ENCODE measurements around the gene PRR20C.
"Not testable (repeated sequence)": the region's sequence is repeated elsewhere in the genome, so short reads cannot be mapped to it uniquely, and the experiment has no call there.

PRR20C gene

DNA sequence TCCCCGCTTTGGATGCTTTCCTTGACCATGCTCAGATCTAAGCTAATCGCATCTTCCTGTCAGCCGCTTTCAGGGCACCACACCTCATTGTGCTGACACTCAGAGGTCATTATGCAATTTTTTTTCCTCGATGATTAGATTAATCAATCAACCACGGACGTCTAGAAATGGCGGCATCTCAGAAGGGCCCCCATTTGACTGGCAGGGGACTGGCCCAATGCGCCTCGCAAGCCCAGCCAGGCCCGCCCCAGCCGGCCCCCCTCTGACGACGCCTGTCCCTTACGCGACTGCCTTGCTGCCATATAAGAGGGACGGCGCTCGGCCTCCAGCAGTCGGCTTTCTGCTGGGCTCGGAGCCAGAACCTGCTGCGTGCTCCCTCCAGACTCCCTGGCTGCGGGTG lies at the start of gene PRR20C:
TSS of gene PRR20C (plus strand) at position 301 of the 400 bp plus-strand sequence. CDS start 387 bp downstream, outside the sequence.
- not testable (repeated sequence) for DNase-seq

- DNase-seq = no peak
Measured at GRCh38 chr13:57114945-57115344, 38.9 kb upstream of the PRR20C start.

GRCh38 chr13:57123681-57124080 lies 30.2 kb upstream of the PRR20C start:
- no peak for DNase-seq

- no peak for DNase-seq
Measured at GRCh38 chr13:57128909-57129308, 25.0 kb upstream of the PRR20C start.

DNA sequence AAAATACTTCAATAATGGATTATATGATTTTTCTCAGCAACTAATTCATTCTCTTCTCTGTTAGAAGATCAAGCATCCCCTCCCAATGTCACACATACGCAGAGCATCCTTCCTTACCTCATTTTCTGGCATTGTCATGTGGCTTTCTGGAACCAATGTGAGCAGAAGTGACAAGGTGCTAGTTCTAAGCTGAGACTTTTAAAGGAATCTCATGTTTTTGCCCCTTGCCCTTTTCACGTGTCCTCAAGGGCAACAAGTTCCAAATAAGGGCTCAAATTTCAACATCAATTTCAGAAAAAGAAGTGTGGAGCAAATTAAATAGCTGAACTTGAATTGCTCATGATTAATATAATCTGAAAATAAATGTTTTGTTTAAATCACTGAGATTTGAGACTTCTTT lies 17.8 kb upstream of the PRR20C start:
- no peak for DNase-seq

- no peak for DNase-seq
Measured at GRCh38 chr13:57137585-57137984, 16.3 kb upstream of the PRR20C start.

GRCh38 chr13:57138988-57139387 lies 14.9 kb upstream of the PRR20C start:
- no peak for DNase-seq

DNA sequence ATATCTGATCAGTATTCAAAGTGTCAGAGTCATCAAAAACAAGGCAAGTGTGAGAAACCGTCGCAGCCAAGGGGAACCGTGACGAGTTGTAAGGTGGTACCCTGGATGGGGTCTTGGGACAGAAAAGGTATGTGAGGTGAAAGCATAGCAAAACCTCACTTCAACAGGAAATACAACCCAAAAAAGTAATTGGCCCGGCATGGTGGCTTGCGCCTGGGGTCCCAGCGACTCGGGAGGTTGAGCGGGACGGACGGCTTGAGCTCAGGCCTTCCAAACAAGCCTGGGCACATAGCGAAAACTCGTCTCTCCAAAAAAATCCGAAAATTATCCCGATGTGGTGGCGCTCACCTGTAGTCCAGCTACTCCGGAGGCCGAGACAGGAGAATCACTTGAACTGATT lies 14.1 kb upstream of the PRR20C start:
- not testable (repeated sequence) for DNase-seq

- DNase-seq = not testable (repeated sequence)
Measured at GRCh38 chr13:57140235-57140968, 13.5 kb upstream of the PRR20C start, which contains the start of gene PRR20A. PRR20A (plus strand) TSS chr13:57140918; CDS start chr13:57141305, 387 bp downstream.

DNA sequence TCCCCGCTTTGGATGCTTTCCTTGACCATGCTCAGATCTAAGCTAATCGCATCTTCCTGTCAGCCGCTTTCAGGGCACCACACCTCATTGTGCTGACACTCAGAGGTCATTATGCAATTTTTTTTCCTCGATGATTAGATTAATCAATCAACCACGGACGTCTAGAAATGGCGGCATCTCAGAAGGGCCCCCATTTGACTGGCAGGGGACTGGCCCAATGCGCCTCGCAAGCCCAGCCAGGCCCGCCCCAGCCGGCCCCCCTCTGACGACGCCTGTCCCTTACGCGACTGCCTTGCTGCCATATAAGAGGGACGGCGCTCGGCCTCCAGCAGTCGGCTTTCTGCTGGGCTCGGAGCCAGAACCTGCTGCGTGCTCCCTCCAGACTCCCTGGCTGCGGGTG lies 6.7 kb upstream of the PRR20C start, which contains the start of gene PRR20B:
TSS of gene PRR20B (plus strand) at position 301 of the 400 bp plus-strand sequence. CDS start 387 bp downstream, outside the sequence.
- not testable (repeated sequence) for DNase-seq

DNA sequence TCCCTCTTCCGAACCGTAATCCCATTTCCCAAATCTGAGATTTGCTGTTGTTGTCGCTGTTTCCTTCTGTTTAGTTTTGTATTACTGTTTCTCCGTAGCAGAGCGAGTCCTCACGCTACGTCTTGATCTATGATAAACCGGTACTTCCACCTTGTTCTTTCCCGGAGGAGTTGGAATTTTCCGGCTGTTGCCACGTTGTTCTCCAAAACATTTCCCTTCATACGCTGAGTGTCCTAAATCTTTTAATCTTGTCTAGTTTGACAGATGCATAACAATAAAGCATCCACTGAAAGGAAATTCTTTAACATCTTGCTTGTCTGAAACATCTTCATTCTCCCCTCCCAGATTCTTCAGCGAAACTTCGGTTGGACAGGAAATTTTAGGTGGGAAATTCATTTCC lies 5.8 kb upstream of the PRR20C start:
- DNase-seq = not testable (repeated sequence)

- not testable (repeated sequence) for DNase-seq
Measured at GRCh38 chr13:57160332-57160731, 6.5 kb downstream of the PRR20C start, which contains the start of gene PRR20D. PRR20D (plus strand) TSS chr13:57160632; CDS start chr13:57161019, 387 bp downstream.

- not testable (repeated sequence) for DNase-seq
Measured at GRCh38 chr13:57166897-57167296, 13.0 kb downstream of the PRR20C start, which contains the start of gene PRR20E. PRR20E (plus strand) TSS chr13:57167197; CDS start chr13:57167584, 387 bp downstream.

GRCh38 chr13:57191667-57192066 lies 37.8 kb downstream of the PRR20C start:
- no peak for DNase-seq
